ENCODE results near the gene U2AF2. TPM values are rescaled to one million over a fixed set of nuclear protein-coding genes. Genes with fewer than 3 reads are reported as not detected.

Gene U2AF2
- total and polyA plus RNA-seq, 9 of the 15 experiments (the other 6 are each of a cell fraction or from before 2014, with no cell fraction given) = 3.0 to 331 (median 157) TPM

GRCh38 chr19:55702131-55702627, 47.3 kb downstream of the U2AF2 start:
- FAIRE-seq = peak; percentile 98
- POLR2A ChIA-PET = interaction anchor here (0.5 to 1.2 kb wide), 5 partner anchors 19 to 48 kb away, joined by 3 to 6 read pairs (median 3); partner anchors contain the start of gene U2AF2
- no peak overlapping the region for H3K4me3 ChIP-seq
- BruUV-seq (replicated peaks) = no TSS peak
- intact Hi-C loops (cut with micrococcal nuclease) (loop anchor here (10.0 kb wide), 1 partner anchor 103 kb away; no protein-coding TSS in a partner anchor), in situ Hi-C loops (cut with MboI) (no loop called here)
- peaks cover 28% of the 10 kb centered on the region for H4K20me1 ChIP-seq (replicated peaks; ENCODE audit: control insufficient read depth, insufficient read depth, low read length)
- H3K9me1 ChIP-seq (ENCODE audit: control insufficient read depth, insufficient read depth, low read length) = peaks cover 4% of the 10 kb centered on the region
- DNase-seq (ENCODE audit: extremely low read depth in 1 of 4, low spot score in 3 of 4) = peak; percentile 67 to 86 (median 76)
- H3K4me2 ChIP-seq (ENCODE audit: insufficient read depth, low read length) = peak overlapping the region; percentile 33; the same call in 1 of the 2 replicates
- no peak overlapping the region for H2AFZ ChIP-seq (ENCODE audit: low read depth, low read length)
- H3K36me3 ChIP-seq (ENCODE audit: control insufficient read depth, insufficient read depth, low read length) = peaks cover 34% of the 10 kb centered on the region; the same call in 2 of the 3 replicates
- ATAC-seq = peak; percentile 85
- peaks cover 10 to 28% of the 10 kb centered on the region in 2 experiments; a peak in 4 of 5 replicates for H3K4me1 ChIP-seq (replicated peaks in 1 of 2; ENCODE audit: control insufficient read depth in 2 of 2, insufficient read depth in 2 of 2, low read length in 2 of 2)
- H3K9ac ChIP-seq (ENCODE audit: insufficient read depth in 1 of 2, low read depth in 2 of 2, low read length in 2 of 2) = peak overlapping the region in 1 of 2 experiments; percentile 36; a peak in 1 of 4 replicates
- no peak overlapping the region for H3K27ac ChIP-seq (ENCODE audit: extremely low read depth, low read depth, low read length)
- H3K79me2 ChIP-seq (ENCODE audit: control insufficient read depth, insufficient read depth, low read length) = no peaks in the 10 kb centered on the region
- H3K9me3 ChIP-seq (replicated peaks; ENCODE audit: control insufficient read depth, insufficient read depth, low read depth, low read length) = no peaks in the 10 kb centered on the region; the same call in 1 of the 2 replicates
- no peaks in the 10 kb centered on the region for H3K27me3 ChIP-seq (ENCODE audit: control insufficient read depth in 2 of 2, insufficient read depth in 2 of 2, low read length in 2 of 2)
- CTCF ChIA-PET (ENCODE audit: low intra/inter-chr PET ratio) = no interaction called here
- WGBS (ENCODE audit: insufficient coverage, low coverage, missing lambda C conversion rate) = 0% methylated on average over 13 of the region's 13 CpGs
- TF ChIP-seq ZEB2 (IDR thresholded peaks at IDR 0.05) = peak; percentile 48; the same call in 1 of the 2 replicates
- TF ChIP-seq ETS2 (tag; IDR thresholded peaks at IDR 0.05; ENCODE audit: borderline replicate concordance, poor library complexity, severe bottlenecking) = no peak
- peak; percentile 72 for TF ChIP-seq FOXM1 (IDR thresholded peaks at IDR 0.05; ENCODE audit: low read depth)
- no peak for TF ChIP-seq FOXM1 (CRISPR knock-in tag; IDR thresholded peaks at IDR 0.05; ENCODE audit: low read depth)
- TF ChIP-seq HDAC6 (IDR thresholded peaks at IDR 0.05; ENCODE audit: low read depth, low read length) = no peak
- TF ChIP-seq ESRRB (CRISPR knock-in tag; IDR thresholded peaks at IDR 0.05; ENCODE audit: borderline replicate concordance) = no peak
- TF ChIP-seq SMARCC2 (IDR thresholded peaks at IDR 0.05; ENCODE audit: low read depth) = peak; percentile 75
- TF ChIP-seq, protein P1, sequence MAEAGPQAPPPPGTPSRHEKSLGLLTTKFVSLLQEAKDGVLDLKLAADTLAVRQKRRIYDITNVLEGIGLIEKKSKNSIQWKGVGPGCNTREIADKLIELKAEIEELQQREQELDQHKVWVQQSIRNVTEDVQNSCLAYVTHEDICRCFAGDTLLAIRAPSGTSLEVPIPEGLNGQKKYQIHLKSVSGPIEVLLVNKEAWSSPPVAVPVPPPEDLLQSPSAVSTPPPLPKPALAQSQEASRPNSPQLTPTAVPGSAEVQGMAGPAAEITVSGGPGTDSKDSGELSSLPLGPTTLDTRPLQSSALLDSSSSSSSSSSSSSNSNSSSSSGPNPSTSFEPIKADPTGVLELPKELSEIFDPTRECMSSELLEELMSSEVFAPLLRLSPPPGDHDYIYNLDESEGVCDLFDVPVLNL (CRISPR knock-in tag; IDR thresholded peaks at IDR 0.05; ENCODE audit: low read depth) = no peak
- TF ChIP-seq PML (IDR thresholded peaks at IDR 0.05; ENCODE audit: low read length) = peak; percentile 85
- peak; percentile 99 for TF ChIP-seq HDAC2 (IDR thresholded peaks at IDR 0.05)
- TF ChIP-seq KLF16 (IDR thresholded peaks at IDR 0.05) = peak; percentile 92
- no peak for TF ChIP-seq GTF2A2 (tag; IDR thresholded peaks at IDR 0.05)
- no peak for TF ChIP-seq THAP12 (CRISPR knock-in tag; IDR thresholded peaks at IDR 0.05)
- peak; percentile 96 for TF ChIP-seq CBFA2T2 (conservative IDR thresholded peaks at IDR 0.05)
- 0 out of 2 replicates have a peak, but pooled peaks have one; percentile 16 for TF ChIP-seq KHSRP (IDR thresholded peaks at IDR 0.05)
- peak; percentile 89 for TF ChIP-seq ZNF395 (CRISPR knock-in tag; IDR thresholded peaks at IDR 0.05)
- TF ChIP-seq DMBX1 (CRISPR knock-in tag; IDR thresholded peaks at IDR 0.05; ENCODE audit: borderline replicate concordance) = no peak
- no peak for TF ChIP-seq ZNF699 (CRISPR knock-in tag; IDR thresholded peaks at IDR 0.05; ENCODE audit: insufficient replicate concordance)
- TF ChIP-seq CCAR2 (IDR thresholded peaks at IDR 0.05; ENCODE audit: low read depth, low read length) = no peak
- peak; percentile 93 for TF ChIP-seq NCOR1 (IDR thresholded peaks at IDR 0.05)

All from K562 (cell line).